ENCODE data around the gene MAEA.

GRCh38 chr4:1323280-1323634 is 33.6 kb downstream of the MAEA start:
- TF ChIP-seq, protein P1, sequence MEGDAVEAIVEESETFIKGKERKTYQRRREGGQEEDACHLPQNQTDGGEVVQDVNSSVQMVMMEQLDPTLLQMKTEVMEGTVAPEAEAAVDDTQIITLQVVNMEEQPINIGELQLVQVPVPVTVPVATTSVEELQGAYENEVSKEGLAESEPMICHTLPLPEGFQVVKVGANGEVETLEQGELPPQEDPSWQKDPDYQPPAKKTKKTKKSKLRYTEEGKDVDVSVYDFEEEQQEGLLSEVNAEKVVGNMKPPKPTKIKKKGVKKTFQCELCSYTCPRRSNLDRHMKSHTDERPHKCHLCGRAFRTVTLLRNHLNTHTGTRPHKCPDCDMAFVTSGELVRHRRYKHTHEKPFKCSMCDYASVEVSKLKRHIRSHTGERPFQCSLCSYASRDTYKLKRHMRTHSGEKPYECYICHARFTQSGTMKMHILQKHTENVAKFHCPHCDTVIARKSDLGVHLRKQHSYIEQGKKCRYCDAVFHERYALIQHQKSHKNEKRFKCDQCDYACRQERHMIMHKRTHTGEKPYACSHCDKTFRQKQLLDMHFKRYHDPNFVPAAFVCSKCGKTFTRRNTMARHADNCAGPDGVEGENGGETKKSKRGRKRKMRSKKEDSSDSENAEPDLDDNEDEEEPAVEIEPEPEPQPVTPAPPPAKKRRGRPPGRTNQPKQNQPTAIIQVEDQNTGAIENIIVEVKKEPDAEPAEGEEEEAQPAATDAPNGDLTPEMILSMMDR (IDR thresholded peaks at IDR 0.05; ENCODE audit: low read depth, low read length, missing input control) = no peak
- TF ChIP-seq NR2F2 (IDR thresholded peaks at IDR 0.05) (no peak), YY1 (IDR thresholded peaks at IDR 0.05) (no peak), RAD21 (IDR thresholded peaks at IDR 0.05) (no peak), JUND (IDR thresholded peaks at IDR 0.05) (no peak), MAX (IDR thresholded peaks at IDR 0.05) (no peak), SP1 (IDR thresholded peaks at IDR 0.05) (no peak), TAF1 (conservative IDR thresholded peaks at IDR 0.05) (no peak), EGR1 (IDR thresholded peaks at IDR 0.05; ENCODE audit: low read depth in 2 of 2) (no peak), HNF4G (IDR thresholded peaks at IDR 0.05) (no peak)
- TF ChIP-seq, protein P2, sequence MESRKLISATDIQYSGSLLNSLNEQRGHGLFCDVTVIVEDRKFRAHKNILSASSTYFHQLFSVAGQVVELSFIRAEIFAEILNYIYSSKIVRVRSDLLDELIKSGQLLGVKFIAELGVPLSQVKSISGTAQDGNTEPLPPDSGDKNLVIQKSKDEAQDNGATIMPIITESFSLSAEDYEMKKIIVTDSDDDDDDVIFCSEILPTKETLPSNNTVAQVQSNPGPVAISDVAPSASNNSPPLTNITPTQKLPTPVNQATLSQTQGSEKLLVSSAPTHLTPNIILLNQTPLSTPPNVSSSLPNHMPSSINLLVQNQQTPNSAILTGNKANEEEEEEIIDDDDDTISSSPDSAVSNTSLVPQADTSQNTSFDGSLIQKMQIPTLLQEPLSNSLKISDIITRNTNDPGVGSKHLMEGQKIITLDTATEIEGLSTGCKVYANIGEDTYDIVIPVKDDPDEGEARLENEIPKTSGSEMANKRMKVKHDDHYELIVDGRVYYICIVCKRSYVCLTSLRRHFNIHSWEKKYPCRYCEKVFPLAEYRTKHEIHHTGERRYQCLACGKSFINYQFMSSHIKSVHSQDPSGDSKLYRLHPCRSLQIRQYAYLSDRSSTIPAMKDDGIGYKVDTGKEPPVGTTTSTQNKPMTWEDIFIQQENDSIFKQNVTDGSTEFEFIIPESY (IDR thresholded peaks at IDR 0.05) = no peak

Data from liver (tissue), 3 donors.